ENCODE data around the gene RPS27.
A peak's percentile ranks its signal among the peaks of the same experiment; 100 is the strongest.
"Not testable (repeated sequence)": the region's sequence is repeated elsewhere in the genome, so short reads cannot be mapped to it uniquely, and the experiment has no call there.

The RPS27 gene

GRCh38 chr1:153968408-153968807, 22.2 kb upstream of the RPS27 start:
- peak overlapping the region; percentile 27 for H3K27ac Mint-ChIP-seq
- peak overlapping the region; percentile 90 for H3K4me3 Mint-ChIP-seq
- H3K4me1 Mint-ChIP-seq (ENCODE audit: low read depth) = peaks cover 52% of the 10 kb centered on the region
- peaks cover 37% of the 10 kb centered on the region for H3K36me3 Mint-ChIP-seq (ENCODE audit: low read depth)
- no peaks in the 10 kb centered on the region for H3K9me3 Mint-ChIP-seq
- DNase-seq = no peak
- H3K27me3 Mint-ChIP-seq = no peaks in the 10 kb centered on the region

- Mint-ChIP-seq H3K4me3 (no peak overlapping the region), H3K36me3 (ENCODE audit: low read depth) (peaks cover 41% of the 10 kb centered on the region), H3K27ac (peak overlapping the region; percentile 27), H3K27me3 (no peaks in the 10 kb centered on the region), H3K9me3 (no peaks in the 10 kb centered on the region), H3K4me1 (ENCODE audit: low read depth) (peaks cover 49% of the 10 kb centered on the region)
- DNase-seq = no peak
These were observed 21.6 kb upstream of the RPS27 start for GRCh38 chr1:153968972-153969371.

GRCh38 chr1:153970346-153970745, 20.2 kb upstream of the RPS27 start:
- no peak overlapping the region for H3K27ac Mint-ChIP-seq
- no peaks in the 10 kb centered on the region for H3K9me3 Mint-ChIP-seq

GRCh38 chr1:153973071-153973470, 17.5 kb upstream of the RPS27 start:
- no peak overlapping the region for H3K4me3 Mint-ChIP-seq
- H3K27ac Mint-ChIP-seq = peak overlapping the region; percentile 97
- H3K27me3 Mint-ChIP-seq = no peaks in the 10 kb centered on the region
- no peak for DNase-seq
- peaks cover 46% of the 10 kb centered on the region for H3K4me1 Mint-ChIP-seq (ENCODE audit: low read depth)
- H3K9me3 Mint-ChIP-seq = no peaks in the 10 kb centered on the region
- H3K36me3 Mint-ChIP-seq (ENCODE audit: low read depth) = peaks cover 57% of the 10 kb centered on the region

More at GRCh38 chr1:153970346-153970745, 20.2 kb upstream of the RPS27 start:
- H3K27me3 Mint-ChIP-seq = no peaks in the 10 kb centered on the region
- H3K4me1 Mint-ChIP-seq (ENCODE audit: low read depth) = peaks cover 51% of the 10 kb centered on the region
- no peak overlapping the region for H3K4me3 Mint-ChIP-seq
- H3K36me3 Mint-ChIP-seq (ENCODE audit: low read depth) = peaks cover 52% of the 10 kb centered on the region
- no peak for DNase-seq

GRCh38 chr1:153973525-153973924, 17.0 kb upstream of the RPS27 start:
- H3K4me1 Mint-ChIP-seq (ENCODE audit: low read depth) = peaks cover 46% of the 10 kb centered on the region
- peaks cover 60% of the 10 kb centered on the region for H3K36me3 Mint-ChIP-seq (ENCODE audit: low read depth)
- no peaks in the 10 kb centered on the region for H3K9me3 Mint-ChIP-seq
- peak overlapping the region; percentile 97 for H3K27ac Mint-ChIP-seq
- H3K4me3 Mint-ChIP-seq = no peak overlapping the region
- no peak for DNase-seq
- no peaks in the 10 kb centered on the region for H3K27me3 Mint-ChIP-seq

GRCh38 chr1:153976819-153977249, 13.7 kb upstream of the RPS27 start:
- no peak for DNase-seq
- no peaks in the 10 kb centered on the region for H3K27me3 Mint-ChIP-seq
- H3K9me3 Mint-ChIP-seq = no peaks in the 10 kb centered on the region
- H3K27ac Mint-ChIP-seq = peak overlapping the region; percentile 97
- H3K4me1 Mint-ChIP-seq (ENCODE audit: low read depth) = peaks cover 42% of the 10 kb centered on the region
- H3K36me3 Mint-ChIP-seq (ENCODE audit: low read depth) = peaks cover 65% of the 10 kb centered on the region
- H3K4me3 Mint-ChIP-seq = peak overlapping the region; percentile 99

GRCh38 chr1:153977250-153978240, 13.0 kb upstream of the RPS27 start, which contains the start of gene JTB:
TSS of gene JTB (minus strand) at chr1:153977674. CDS start at chr1:153977252, 422 bp downstream.
- H3K4me1 Mint-ChIP-seq (ENCODE audit: low read depth) = peaks cover 35% of the 10 kb centered on the region
- H3K9me3 Mint-ChIP-seq = no peaks in the 10 kb centered on the region

GRCh38 chr1:153978274-153978909, 12.2 kb upstream of the RPS27 start:
- H3K27me3 Mint-ChIP-seq = no peaks in the 10 kb centered on the region

More at GRCh38 chr1:153977250-153978240, 13.0 kb upstream of the RPS27 start, which contains the start of gene JTB:
- peaks cover 61% of the 10 kb centered on the region for H3K36me3 Mint-ChIP-seq (ENCODE audit: low read depth)
- peak within 1 kb of the TSS; percentile 97 for H3K27ac Mint-ChIP-seq
- peak; percentile 87 for DNase-seq
- H3K4me3 Mint-ChIP-seq = peak within 1 kb of the TSS; percentile 99
- no peaks in the 10 kb centered on the region for H3K27me3 Mint-ChIP-seq

GRCh38 chr1:153979091-153979490, 11.5 kb upstream of the RPS27 start:
- Mint-ChIP-seq H3K4me3 (peak overlapping the region; percentile 99), H3K4me1 (ENCODE audit: low read depth) (peaks cover 32% of the 10 kb centered on the region), H3K36me3 (ENCODE audit: low read depth) (peaks cover 46% of the 10 kb centered on the region), H3K27ac (peak overlapping the region; percentile 97)
- DNase-seq, H3K9me3 Mint-ChIP-seq, H3K27me3 Mint-ChIP-seq: not testable (repeated sequence)

More at GRCh38 chr1:153978274-153978909, 12.2 kb upstream of the RPS27 start:
- Mint-ChIP-seq H3K9me3 (no peaks in the 10 kb centered on the region), H3K4me3 (peak overlapping the region; percentile 99), H3K4me1 (ENCODE audit: low read depth) (peaks cover 34% of the 10 kb centered on the region), H3K36me3 (ENCODE audit: low read depth) (peaks cover 53% of the 10 kb centered on the region), H3K27ac (peak overlapping the region; percentile 97)
- no peak for DNase-seq

- H3K4me3 Mint-ChIP-seq, DNase-seq, H3K27ac Mint-ChIP-seq, H3K27me3 Mint-ChIP-seq, H3K9me3 Mint-ChIP-seq: not testable (repeated sequence)
- peaks cover 36% of the 10 kb centered on the region for H3K4me1 Mint-ChIP-seq (ENCODE audit: low read depth)
- H3K36me3 Mint-ChIP-seq (ENCODE audit: low read depth) = peaks cover 19% of the 10 kb centered on the region
These were observed 8.8 kb upstream of the RPS27 start for GRCh38 chr1:153981735-153982134.

GRCh38 chr1:153984123-153984894, 6.3 kb upstream of the RPS27 start:
- Mint-ChIP-seq H3K9me3 (no peaks in the 10 kb centered on the region), H3K4me1 (ENCODE audit: low read depth) (peaks cover 31% of the 10 kb centered on the region), H3K27me3 (no peaks in the 10 kb centered on the region), H3K27ac (peak overlapping the region; percentile 30), H3K4me3 (no peak overlapping the region), H3K36me3 (ENCODE audit: low read depth) (no peaks in the 10 kb centered on the region)
- no peak for DNase-seq

- DNase-seq = peak; percentile 68
- Mint-ChIP-seq H3K4me3 (peak overlapping the region; percentile 81), H3K36me3 (ENCODE audit: low read depth) (no peaks in the 10 kb centered on the region), H3K27ac (peak overlapping the region; percentile 93), H3K27me3 (no peaks in the 10 kb centered on the region), H3K9me3 (no peaks in the 10 kb centered on the region), H3K4me1 (ENCODE audit: low read depth) (peaks cover 37% of the 10 kb centered on the region)
These were observed 5.1 kb upstream of the RPS27 start for GRCh38 chr1:153985341-153985912.

- H3K27me3 Mint-ChIP-seq = no peaks in the 10 kb centered on the region
- DNase-seq = no peak
- H3K4me1 Mint-ChIP-seq (ENCODE audit: low read depth) = peaks cover 39% of the 10 kb centered on the region
- H3K27ac Mint-ChIP-seq = peak within 1 kb of the TSS; percentile 93
- H3K36me3 Mint-ChIP-seq (ENCODE audit: low read depth) = peaks cover 7% of the 10 kb centered on the region
- no peaks in the 10 kb centered on the region for H3K9me3 Mint-ChIP-seq
- H3K4me3 Mint-ChIP-seq = peak within 1 kb of the TSS; percentile 81
These were observed 4.4 kb upstream of the RPS27 start, which contains the start of gene RAB13 for GRCh38 chr1:153985941-153986761. TSS of gene RAB13 (minus strand) at chr1:153986339. CDS start at chr1:153986236, 103 bp downstream.
